ENCODE data around the gene LRRN2. TPM values are rescaled to one million over a fixed set of nuclear protein-coding genes. Genes with fewer than 3 reads are reported as not detected.

Gene LRRN2
- total RNA-seq, 1 experiment from 2014 or later, result 5.8 TPM

- H2BK20ac ChIP-seq (ENCODE audit: low read depth, low read length, poor library complexity, severe bottlenecking), result no peak overlapping the region
- no peak overlapping the region for H3T11ph ChIP-seq (ENCODE audit: low read length)
- no peak overlapping the region for H4K8ac ChIP-seq (replicated peaks; ENCODE audit: insufficient read length, low read depth, low read length)
- Mint-ChIP-seq H3K27ac (no peak overlapping the region), H3K36me3 (ENCODE audit: insufficient read depth in 1 of 3, low read depth in 3 of 3) (no peaks in the 10 kb centered on the region), H3K27me3 (ENCODE audit: low read depth) (peaks cover 22% of the 10 kb centered on the region), H3K9me3 (no peaks in the 10 kb centered on the region), H3K4me1 (peaks cover 30 to 32% of the 10 kb centered on the region in 2 experiments), H3K4me3 (no peak overlapping the region)
- no peak overlapping the region for H3K4ac ChIP-seq (ENCODE audit: low read depth, low read length)
- no peak for TF ChIP-seq CTCF (conservative IDR thresholded peaks at IDR 0.05)
- no peaks in the 10 kb centered on the region for H3K79me2 ChIP-seq (ENCODE audit: insufficient read depth, low read length)
- H3K27ac ChIP-seq (ENCODE audit: insufficient read length, low read depth, low read length), result no peak overlapping the region
- H3K23ac ChIP-seq (ENCODE audit: insufficient read length, low read depth, low read length), result no peak overlapping the region
- no peak overlapping the region for H3K9ac ChIP-seq (ENCODE audit: extremely low read depth, insufficient read length, low read length)
- no peak overlapping the region for H2BK12ac ChIP-seq (ENCODE audit: insufficient read length, low read depth, low read length)
- no peak for DNase-seq
- no peaks in the 10 kb centered on the region for H3K27me3 ChIP-seq (ENCODE audit: insufficient read depth, low read length)
- H3K4me1 ChIP-seq (ENCODE audit: insufficient read depth, low read length), result peaks cover 7% of the 10 kb centered on the region; the same call in 1 of the 2 replicates
- no peak overlapping the region for H4K91ac ChIP-seq (ENCODE audit: insufficient read length, low read depth, low read length)
- H2AK5ac ChIP-seq (ENCODE audit: insufficient read length, low read length), result no peak overlapping the region
- H4K20me1 ChIP-seq (ENCODE audit: control insufficient read depth, insufficient read depth, insufficient read length), result no peaks in the 10 kb centered on the region
- no peak overlapping the region for H2BK120ac ChIP-seq (ENCODE audit: low read depth, low read length, poor library complexity, severe bottlenecking)
- H4K5ac ChIP-seq (ENCODE audit: insufficient read length, low read depth, low read length), result no peak overlapping the region
- H2BK15ac ChIP-seq (ENCODE audit: low read depth, low read length), result no peak overlapping the region
- H3K9me3 ChIP-seq (ENCODE audit: control insufficient read depth, low read depth, low read length), result no peaks in the 10 kb centered on the region
- no peaks in the 10 kb centered on the region for H3K23me2 ChIP-seq (ENCODE audit: insufficient read length, low read depth, low read length, poor library complexity, severe bottlenecking)
- no peak overlapping the region for H3K56ac ChIP-seq (ENCODE audit: insufficient read length, low read depth, low read length)
- no peaks in the 10 kb centered on the region for H3K79me1 ChIP-seq (ENCODE audit: insufficient read depth, low read depth, low read length, poor library complexity, severe bottlenecking)
- H3K14ac ChIP-seq (ENCODE audit: insufficient read depth, low read length), result no peak overlapping the region
- H2BK5ac ChIP-seq (ENCODE audit: insufficient read length, low read length), result no peak overlapping the region
- H3K4me2 ChIP-seq (ENCODE audit: insufficient read depth, insufficient read length, low read length), result no peak overlapping the region
- no peak overlapping the region for H2AFZ ChIP-seq (ENCODE audit: low read length)
- no CpG with 5 or more reads among the region's 5 CpGs for WGBS (ENCODE audit: extremely low coverage, insufficient read length, low lambda C conversion rate)
- no peak overlapping the region for H3K18ac ChIP-seq (ENCODE audit: insufficient read length, low read depth, low read length)
These were observed 31.8 kb downstream of the LRRN2 start for GRCh38 chr1:204653590-204654340.
